ENCODE measurements around the gene MOCS3.

DNA sequence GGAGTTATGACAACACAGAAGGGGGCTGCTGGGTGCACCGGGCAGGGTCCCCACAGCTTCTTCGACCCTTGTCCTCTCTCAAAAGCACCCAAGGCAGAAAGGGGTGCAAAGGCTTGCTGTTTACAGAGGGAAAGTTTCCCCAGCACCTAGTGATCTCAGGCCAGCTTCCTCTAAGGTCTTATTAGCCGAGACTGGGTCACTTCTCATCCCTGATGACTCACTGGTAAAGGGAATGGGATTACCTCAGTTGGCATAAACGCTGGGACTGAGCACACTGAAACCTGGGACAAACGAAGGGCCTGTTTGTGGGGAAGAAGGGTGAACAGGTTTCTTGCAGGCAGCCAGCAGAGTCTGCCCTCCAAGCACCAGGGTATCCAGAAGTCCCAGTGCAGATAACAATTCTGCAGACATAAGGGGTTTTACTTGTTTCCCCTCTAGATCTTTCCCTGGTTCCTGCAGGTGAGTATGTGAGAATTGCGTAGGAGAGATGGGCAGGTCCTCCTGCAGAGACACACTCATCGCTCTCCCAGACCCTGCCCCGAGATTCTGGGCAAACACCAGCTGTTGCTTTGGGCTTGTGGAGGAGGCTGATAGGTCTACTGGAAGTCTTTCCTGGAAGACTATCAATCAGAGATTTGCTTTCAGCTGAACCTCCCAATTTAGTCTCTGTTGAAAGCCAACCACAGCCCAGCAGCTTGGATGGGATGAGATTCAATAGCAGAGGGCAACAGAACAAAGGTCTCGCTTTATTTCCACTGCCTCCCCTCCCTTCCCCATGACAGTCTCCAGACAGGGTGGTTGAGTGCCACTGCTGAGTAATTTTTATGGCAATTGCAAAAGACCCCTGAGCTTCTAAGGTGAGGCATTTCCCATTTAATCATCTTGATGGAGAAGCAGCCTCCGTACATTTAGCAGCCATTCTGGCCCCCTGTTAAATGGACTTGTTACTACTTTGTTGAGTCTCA lies 38.6 kb downstream of the MOCS3 start:
- no peak for TF ChIP-seq POLR2A (IDR thresholded peaks at IDR 0.05)
- no peak for TF ChIP-seq CTCF (IDR thresholded peaks at IDR 0.05)
- no peak for TF ChIP-seq EP300 (IDR thresholded peaks at IDR 0.05)
